Suprapubic skin (tissue), 4 donors: ENCODE data around the gene ACVR1. TPM values are rescaled to one million over a fixed set of nuclear protein-coding genes. Genes with fewer than 3 reads are reported as not detected.

ENCODE experiments used
- DNase-seq, 2 donors: peaks; one replicate each; pipeline ENCODE4 v3.0.0-alpha.2; 2019; ENCODE audit warnings: low spot score in 2 of 2
- H3K27ac ChIP-seq: fragments of 200-600 bp; sonication (generic); one replicate; pipeline ENCODE4 v1.5.1; 2019
- H3K27me3 ChIP-seq: fragments of 200-600 bp; sonication (generic); one replicate; pipeline ENCODE4 v1.5.1; 2019
- H3K36me3 ChIP-seq: fragments of 200-600 bp; sonication (generic); one replicate; pipeline ENCODE4 v1.5.1; 2019
- H3K4me1 ChIP-seq: fragments of 200-600 bp; sonication (generic); one replicate; pipeline ENCODE4 v1.5.1; 2019
- H3K4me3 ChIP-seq: fragments of 200-600 bp; sonication (generic); one replicate; pipeline ENCODE4 v1.5.1; 2019; ENCODE audit warnings: mild to moderate bottlenecking
- H3K9me3 ChIP-seq: fragments of 200-600 bp; sonication (generic); one replicate; pipeline ENCODE4 v1.5.1; 2019
- CTCF ChIP-seq, 2 donors: fragments of 200-600 bp in 1 of 2; fragments of 450-650 bp in 1 of 2; sonication (generic) in 1 of 2; IDR thresholded peaks; one replicate each; pipeline ENCODE4 v1.5.1; 2016 to 2019; ENCODE audit warnings: antibody characterized with exemption in 2 of 2, mild to moderate bottlenecking in 1 of 2, moderate library complexity in 1 of 2
- EP300 ChIP-seq: sonication (generic); formaldehyde crosslinking; IDR thresholded peaks from one replicate; pipeline ENCODE4 v1.6.1; 2017; ENCODE audit warnings: antibody characterized with exemption
- POLR2A ChIP-seq, 2 donors: fragments of 450-650 bp; IDR thresholded peaks; one replicate each; pipeline ENCODE4 v1.6.1; 2017; ENCODE audit warnings: antibody characterized with exemption in 2 of 2, mild to moderate bottlenecking in 2 of 2, moderate library complexity in 2 of 2
- POLR2AphosphoS5 ChIP-seq, 3 donors: sonication (generic); formaldehyde crosslinking; IDR thresholded peaks; one replicate each; pipeline ENCODE4 v1.6.1; 2017; ENCODE audit warnings: antibody characterized with exemption in 3 of 3
- WGBS: methylation state at CpG from one replicate; pipeline ENCODE4 v1.1.5; 2018; 5-methylcytosine and 5-hydroxymethylcytosine counted together
- total RNA-seq, 4 donors: library from RNA; depleted of rRNA; stranded (reverse); fragments of >200 nt; gene quantifications; one replicate each; pipeline ENCODE4 v1.1.0, GENCODE V29; 2016

ACVR1 gene
- total RNA-seq, 4 donors from 2014 or later = 17.5 to 20.6 (median 18.5) TPM

- no peaks in the 10 kb centered on the region for H3K27me3 ChIP-seq
- H3K36me3 ChIP-seq = peaks cover 7% of the 10 kb centered on the region
- no peaks in the 10 kb centered on the region for H3K9me3 ChIP-seq
- 93% methylated on average over 5 of the region's 5 CpGs for WGBS
- no peak overlapping the region for H3K4me3 ChIP-seq
- DNase-seq = no peak
- H3K27ac ChIP-seq = no peak overlapping the region
- TF ChIP-seq CTCF (IDR thresholded peaks at IDR 0.05) = no peak
- peaks cover 72% of the 10 kb centered on the region for H3K4me1 ChIP-seq
These were observed 87.9 kb downstream of the ACVR1 start for GRCh38 chr2:157788201-157788600.

GRCh38 chr2:157787364-157787938 is 88.7 kb downstream of the ACVR1 start:
- peaks cover 79% of the 10 kb centered on the region for H3K4me1 ChIP-seq
- TF ChIP-seq CTCF (IDR thresholded peaks at IDR 0.05) (no peak), POLR2A (IDR thresholded peaks at IDR 0.05) (no peak), EP300 (no peak), POLR2AphosphoS5 (IDR thresholded peaks at IDR 0.05) (no peak)
- H3K27ac ChIP-seq = no peak overlapping the region
- peaks cover 2% of the 10 kb centered on the region for H3K36me3 ChIP-seq
- DNase-seq = no peak
- no peaks in the 10 kb centered on the region for H3K9me3 ChIP-seq
- no peaks in the 10 kb centered on the region for H3K27me3 ChIP-seq
- no peak overlapping the region for H3K4me3 ChIP-seq
- 76% methylated on average over 7 of the region's 7 CpGs for WGBS

DNA sequence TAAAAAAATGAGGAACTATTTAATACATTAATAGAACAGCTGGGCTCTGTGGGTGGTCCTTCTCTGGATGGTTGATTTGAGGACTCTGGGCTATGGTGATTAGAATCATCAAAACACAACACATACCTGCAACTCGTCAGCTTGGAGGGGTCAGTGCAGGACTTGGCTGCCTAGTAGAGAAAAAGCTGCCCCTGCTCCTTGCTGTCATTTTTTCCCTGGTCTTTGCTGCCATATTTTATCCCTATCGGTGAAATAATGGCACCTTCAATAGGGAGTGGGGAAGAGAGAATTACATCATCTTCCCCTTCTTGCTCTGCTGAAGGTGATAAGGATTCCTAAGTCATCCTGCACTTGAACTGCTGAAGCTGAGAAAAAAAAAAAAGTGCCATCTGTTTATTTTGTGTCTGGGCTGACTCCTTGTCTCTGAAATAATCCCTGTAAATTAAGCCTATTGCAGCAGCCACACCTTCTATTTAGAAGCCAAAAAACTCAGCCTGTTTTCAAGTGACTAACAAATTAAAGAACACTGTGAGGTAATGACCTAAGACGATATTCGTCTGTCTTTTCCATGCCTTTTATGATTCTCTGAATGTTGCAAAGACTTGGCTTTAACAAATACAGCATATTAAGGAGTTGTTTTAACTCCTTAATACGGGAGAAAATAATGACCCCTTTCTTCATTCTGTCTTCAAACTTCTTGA is 89.3 kb downstream of the ACVR1 start:
- H3K36me3 ChIP-seq = no peaks in the 10 kb centered on the region
- no peak for DNase-seq
- H3K27me3 ChIP-seq = no peaks in the 10 kb centered on the region
- no peaks in the 10 kb centered on the region for H3K9me3 ChIP-seq
- H3K27ac ChIP-seq = peak overlapping the region; percentile 2
- 47% methylated on average over 5 of the region's 5 CpGs for WGBS
- TF ChIP-seq POLR2A (IDR thresholded peaks at IDR 0.05) (no peak), POLR2AphosphoS5 (IDR thresholded peaks at IDR 0.05) (no peak), EP300 (no peak), CTCF (IDR thresholded peaks at IDR 0.05) (no peak)
- H3K4me3 ChIP-seq = no peak overlapping the region
- H3K4me1 ChIP-seq = peaks cover 86% of the 10 kb centered on the region

- no peak for DNase-seq
- Histone ChIP-seq H3K4me1 (peaks cover 90% of the 10 kb centered on the region), H3K27me3 (no peaks in the 10 kb centered on the region), H3K36me3 (no peaks in the 10 kb centered on the region), H3K9me3 (no peaks in the 10 kb centered on the region), H3K4me3 (no peak overlapping the region), H3K27ac (peak overlapping the region; percentile 28)
- WGBS = 74% methylated on average over 6 of the region's 6 CpGs
- TF ChIP-seq EP300 (no peak), CTCF (IDR thresholded peaks at IDR 0.05) (no peak)
These were observed 90.1 kb downstream of the ACVR1 start for GRCh38 chr2:157785866-157786662.

DNA sequence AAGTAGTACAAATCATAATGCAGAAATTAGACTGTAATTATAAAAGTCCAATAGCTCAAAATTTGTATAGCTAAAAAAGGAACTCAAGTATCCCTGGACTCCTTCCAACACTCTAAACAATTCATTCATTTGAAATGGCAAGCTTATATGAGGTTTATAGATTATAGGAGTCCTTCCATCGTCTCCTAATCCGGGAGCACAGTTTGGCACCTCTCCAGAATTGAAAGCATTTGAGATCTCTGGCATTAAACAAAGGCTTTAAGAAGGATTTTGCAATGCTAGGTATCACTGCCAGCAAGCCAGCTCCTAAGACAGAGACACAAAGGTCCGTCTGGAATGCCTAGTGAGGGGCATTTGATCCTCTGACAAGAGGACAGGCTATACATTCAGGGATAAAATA is 90.9 kb downstream of the ACVR1 start:
- Histone ChIP-seq H3K27me3 (no peaks in the 10 kb centered on the region), H3K4me1 (peaks cover 85% of the 10 kb centered on the region), H3K27ac (peak overlapping the region; percentile 70), H3K36me3 (peaks cover under 1% of the 10 kb centered on the region), H3K9me3 (no peaks in the 10 kb centered on the region), H3K4me3 (no peak overlapping the region)
- TF ChIP-seq EP300 (no peak), CTCF (IDR thresholded peaks at IDR 0.05) (no peak)
- DNase-seq = no peak
- 21% methylated on average over 3 of the region's 3 CpGs for WGBS
